Breast epithelium (tissue), 3 donors: ENCODE measurements around the gene OPCML.

Experiments used
- CTCF ChIP-seq, 3 donors: fragments of 450-650 bp; IDR thresholded peaks; one replicate each; pipeline ENCODE4 v1.5.1; 2016 to 2017; ENCODE audit warnings: antibody characterized with exemption in 3 of 3, mild to moderate bottlenecking in 3 of 3, moderate library complexity in 3 of 3
- POLR2A ChIP-seq: fragments of 450-650 bp; IDR thresholded peaks from one replicate; pipeline ENCODE4 v1.6.1; 2016; ENCODE audit warnings: antibody characterized with exemption, mild to moderate bottlenecking, moderate library complexity

- no peak for TF ChIP-seq CTCF (IDR thresholded peaks at IDR 0.05)
- no peak for TF ChIP-seq POLR2A
These were observed 850.3 kb downstream of the OPCML start for GRCh38 chr11:132681971-132682370.
